Measurements from ENCODE around the gene RGS1.

DNA sequence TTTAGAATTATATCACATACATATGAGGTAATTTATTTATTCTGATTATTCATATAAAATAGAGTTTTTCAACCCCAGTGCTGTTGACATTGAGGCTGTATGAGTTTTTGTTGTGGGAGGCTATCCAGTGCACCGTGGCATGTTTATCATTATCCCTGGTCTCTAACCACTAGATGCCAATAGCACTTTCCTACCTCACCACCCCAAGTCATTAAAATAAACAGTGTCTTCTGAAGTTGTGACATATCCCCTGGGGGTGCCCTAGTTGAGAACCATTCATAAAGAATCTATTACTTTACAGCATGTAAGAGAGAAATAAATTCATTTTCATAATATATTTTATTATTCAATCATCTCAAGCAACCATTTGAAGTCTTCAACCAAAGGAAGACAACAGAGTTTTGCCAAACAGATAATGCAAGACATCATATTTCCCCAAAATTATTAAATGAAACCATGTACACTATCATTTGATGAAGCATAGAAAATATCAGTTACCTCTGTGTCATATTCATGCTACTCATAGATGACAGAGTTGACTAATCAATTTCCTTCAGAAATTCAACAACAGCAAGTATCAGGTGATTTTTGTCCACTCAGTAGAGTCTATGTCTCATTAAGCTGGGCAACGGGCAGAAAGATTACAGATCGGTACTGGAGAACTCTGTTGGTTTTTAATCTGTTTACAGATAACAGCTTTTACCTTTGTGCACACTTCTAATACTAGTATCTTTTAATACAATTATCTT lies 39.5 kb upstream of the RGS1 start:
- no peak for TF ChIP-seq EZH2phosphoT487 (IDR thresholded peaks at IDR 0.05; ENCODE audit: insufficient read depth, low read depth)
- no peak for TF ChIP-seq EZH2 (IDR thresholded peaks at IDR 0.05; ENCODE audit: insufficient read depth, poor library complexity, severe bottlenecking)
